Measurements from ENCODE around the gene RNF224.

The RNF224 gene

DNA sequence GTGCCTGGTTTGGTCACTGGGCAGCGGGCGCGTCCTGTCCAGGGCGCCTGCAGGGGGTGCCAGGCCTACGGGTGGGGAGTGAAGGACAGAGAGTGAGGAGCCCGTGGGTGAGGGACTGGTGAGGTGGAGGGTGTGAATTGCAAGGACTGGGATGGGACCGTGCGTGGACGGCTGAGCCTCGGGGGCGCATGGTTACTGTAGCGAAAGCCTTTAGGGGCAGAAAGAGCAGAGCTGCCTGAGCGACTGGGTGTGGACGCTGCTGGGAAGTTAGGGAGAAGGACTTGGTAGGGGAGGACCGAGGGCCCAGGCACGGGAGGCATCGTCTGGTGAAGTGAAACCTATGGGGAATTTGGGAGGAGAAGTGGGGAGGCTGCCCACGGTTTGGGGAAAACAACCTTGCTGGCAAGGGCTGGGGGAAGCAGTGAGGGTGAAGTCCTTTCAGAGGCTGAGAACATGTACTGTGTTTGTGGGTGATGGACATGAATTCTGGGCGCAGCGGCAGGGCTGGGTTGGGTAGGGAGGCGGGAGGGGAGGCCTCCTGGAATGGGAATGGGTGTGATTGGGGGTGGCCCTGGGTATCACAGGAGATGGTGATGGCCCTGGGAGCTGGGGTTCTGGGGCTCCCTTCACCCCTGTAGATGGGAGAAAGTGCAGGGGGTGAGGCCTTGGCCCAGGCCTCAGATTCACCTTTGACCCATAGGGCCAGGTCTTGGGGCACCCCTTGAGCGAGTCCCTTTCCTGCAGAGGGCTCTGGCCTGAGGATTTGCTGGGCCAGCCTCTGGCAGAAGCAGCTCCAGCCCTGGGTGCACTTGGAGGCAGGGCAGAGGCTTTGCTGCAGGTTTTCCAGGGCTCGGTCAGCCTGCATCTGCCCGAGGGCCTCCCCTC lies 48.5 kb downstream of the RNF224 start:
- DNase-seq: no peak

DNA sequence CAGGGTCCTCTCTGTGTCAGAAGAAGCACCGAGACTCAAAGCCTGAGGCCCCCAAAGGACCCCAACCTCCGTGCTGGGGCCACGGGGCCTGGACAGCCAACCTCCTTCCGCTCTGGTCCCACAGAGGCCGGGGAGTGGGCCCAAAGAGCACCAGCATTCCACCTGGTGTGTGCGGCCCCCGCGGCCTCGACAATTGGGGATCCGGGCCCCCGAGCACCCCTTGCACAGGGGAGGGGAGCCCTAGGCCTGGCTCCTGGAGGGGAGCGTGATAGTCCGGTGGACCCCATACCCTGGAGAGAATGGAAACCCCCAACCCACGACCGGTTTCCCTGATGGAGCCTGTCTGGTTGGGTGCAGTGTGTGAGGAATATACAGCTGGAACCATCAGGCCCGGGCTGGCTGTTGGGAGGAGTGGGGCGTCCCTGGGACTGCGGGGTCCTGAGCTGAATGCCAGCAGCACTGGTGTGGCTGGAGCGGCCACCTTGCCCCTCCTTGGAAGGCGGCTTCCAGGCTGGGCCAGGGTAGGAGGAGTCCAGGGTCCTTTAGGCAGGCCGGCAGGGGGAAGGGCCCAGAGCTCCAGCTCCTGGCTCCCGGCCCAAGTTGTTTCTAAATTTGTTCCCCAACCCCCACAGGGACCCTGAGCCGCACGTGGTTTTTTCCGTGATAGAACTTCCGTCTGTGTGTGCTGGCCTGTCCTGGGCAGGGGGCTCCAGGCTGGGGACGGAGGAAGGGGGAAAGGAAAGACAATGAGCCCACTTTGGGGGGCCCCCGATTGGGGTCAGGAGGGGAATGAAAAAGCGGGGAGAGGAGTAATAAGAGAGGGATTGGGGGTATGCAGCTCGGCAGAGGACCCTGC lies 49.4 kb downstream of the RNF224 start:
- no peak for DNase-seq

- DNase-seq: peak; percentile 68
These were observed 50.2 kb downstream of the RNF224 start, which contains the start of gene TOR4A for GRCh38 chr9:137277329-137278041. Gene TOR4A (plus strand): TSS chr9:137277726. CDS start chr9:137278690, 964 bp downstream.

GRCh38 chr9:137278061-137278701 lies 50.9 kb downstream of the RNF224 start:
- no peak for DNase-seq

Measured in stimulated activated CD8-positive, alpha-beta memory T cell treated with anti-CD3 and anti-CD28 coated beads, Interleukin-4, amount 100 ng/mL, for 48 hours (primary cell).